NCI-H2196 treated with DMSO at 0.1 percent for 48 hours (cell line): ENCODE measurements around the gene CERS6.

ENCODE experiments used
- DNase-seq: peaks from one replicate; lab custom pipeline; 2025; ENCODE audit not compliant: unreplicated experiment; lab: John Stamatoyannopoulos, UW

CERS6 gene

DNA sequence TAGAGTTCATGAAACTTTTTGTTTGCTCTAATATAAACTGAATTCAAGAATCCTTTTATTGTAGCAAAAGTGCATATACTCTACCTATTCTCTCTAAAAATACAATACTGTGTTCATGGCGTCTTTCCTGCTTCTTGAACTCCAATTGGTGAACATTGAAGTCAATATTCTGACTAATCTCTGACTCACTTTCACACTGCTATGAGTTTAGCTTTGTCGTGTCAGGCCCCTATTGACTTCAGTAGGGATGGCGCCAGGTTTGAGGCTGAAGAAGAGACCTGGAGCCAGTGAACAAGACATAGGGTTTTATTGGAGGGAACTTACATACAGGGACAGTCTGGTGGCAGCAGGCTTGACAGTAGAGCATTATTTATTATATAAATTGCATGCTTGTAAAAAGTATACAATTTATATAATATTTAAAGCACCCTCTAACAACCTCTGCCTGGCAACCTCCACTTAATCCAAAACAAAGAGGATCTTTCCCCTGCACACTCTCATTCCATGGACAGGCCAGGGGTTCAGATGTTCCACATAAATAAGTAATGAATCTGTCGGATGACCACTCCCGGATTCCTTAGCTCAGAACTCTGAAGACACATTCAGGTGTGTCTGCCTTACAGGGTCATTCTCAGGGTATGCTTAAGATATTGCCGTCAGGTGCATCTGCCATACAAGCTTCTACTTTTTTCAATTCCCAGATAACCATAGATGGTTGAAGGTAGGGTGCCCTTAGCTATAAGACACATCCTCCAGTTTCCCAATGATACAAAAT is 141.0 kb downstream of the CERS6 start:
- no peak for DNase-seq

DNA sequence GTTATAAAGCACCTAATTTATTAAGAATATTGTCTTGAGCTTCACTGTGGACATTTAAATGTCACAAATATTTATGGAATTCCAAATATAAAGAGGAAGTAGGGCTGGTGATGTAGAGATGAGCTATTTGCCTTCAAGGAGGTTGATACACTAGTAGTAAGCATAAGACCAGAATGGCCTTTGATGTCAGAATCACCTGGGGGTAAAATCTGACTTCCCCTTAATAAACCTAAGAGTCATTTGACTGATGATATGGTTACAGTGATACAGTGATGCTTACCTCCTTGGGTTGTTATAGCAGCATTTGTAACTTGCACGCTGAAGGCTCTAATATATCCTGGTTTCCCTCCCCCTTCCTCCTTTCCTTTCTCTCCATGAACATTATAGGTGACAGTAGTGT is 143.7 kb downstream of the CERS6 start:
- DNase-seq = no peak

GRCh38 chr2:168600949-168601348 is 144.9 kb downstream of the CERS6 start:
- no peak for DNase-seq

GRCh38 chr2:168601741-168602140 is 145.7 kb downstream of the CERS6 start:
- DNase-seq = no peak

GRCh38 chr2:168602379-168602778 is 146.3 kb downstream of the CERS6 start:
- DNase-seq = no peak

- no peak for DNase-seq
These were observed 146.9 kb downstream of the CERS6 start for GRCh38 chr2:168602846-168603401.

- no peak for DNase-seq
These were observed 147.4 kb downstream of the CERS6 start for GRCh38 chr2:168603439-168603961.

DNA sequence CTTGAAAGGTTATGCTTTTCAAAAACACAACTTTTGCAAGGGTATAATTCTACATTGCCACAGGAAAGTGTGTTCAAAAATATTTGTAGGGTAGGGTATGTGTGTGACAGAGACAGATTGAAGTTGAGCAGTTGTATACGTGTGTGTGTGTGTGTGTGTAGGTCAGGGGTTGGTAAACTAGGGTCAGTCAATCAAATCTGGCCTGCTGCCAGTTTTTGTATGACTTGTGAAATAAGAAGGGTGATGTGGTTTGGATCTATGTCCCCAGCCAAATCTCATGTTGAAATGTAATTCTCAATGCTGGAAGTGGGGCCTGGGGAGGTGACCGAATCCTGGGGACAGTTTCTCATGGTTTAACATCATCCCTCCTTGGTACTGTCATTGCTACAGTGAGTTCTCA is 148.2 kb downstream of the CERS6 start:
- DNase-seq = no peak

DNA sequence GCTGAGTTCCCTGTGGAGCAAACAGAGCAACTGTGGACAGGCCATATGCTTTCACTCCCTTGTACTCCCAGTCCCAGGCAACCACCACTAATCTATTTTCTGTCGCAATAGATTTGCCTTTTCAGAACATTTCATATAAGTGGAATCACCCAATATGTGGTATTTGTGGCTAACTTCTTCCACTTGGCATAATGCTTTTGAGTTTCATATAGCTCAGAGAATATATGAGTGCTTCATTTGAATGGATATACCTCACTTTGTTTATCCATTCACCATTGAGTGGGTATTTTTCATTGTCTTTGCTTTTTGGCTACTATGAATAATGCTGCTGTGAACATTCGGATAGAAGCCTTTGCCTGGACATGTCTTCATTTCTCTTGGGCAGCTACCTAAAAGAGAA is 151.9 kb downstream of the CERS6 start:
- DNase-seq = no peak

DNA sequence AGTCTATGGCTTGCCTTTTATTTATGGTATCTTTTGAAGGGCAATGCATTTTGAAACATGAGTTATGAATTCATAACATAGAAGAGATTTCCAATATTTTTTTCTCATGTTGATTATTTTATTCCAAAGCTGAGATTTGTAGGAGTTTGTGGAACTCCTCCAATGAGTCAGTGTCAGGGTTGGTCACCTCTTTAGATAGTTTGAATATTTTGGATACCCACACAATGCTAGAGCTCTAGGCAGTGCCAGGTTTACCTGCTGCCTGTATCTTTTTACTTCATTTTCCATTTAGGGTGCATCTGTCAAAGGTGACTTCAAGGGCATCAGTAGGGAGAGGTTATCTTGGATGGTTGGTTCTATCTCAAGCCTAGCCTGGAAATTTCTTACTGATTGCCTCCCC is 152.7 kb downstream of the CERS6 start:
- no peak for DNase-seq

DNA sequence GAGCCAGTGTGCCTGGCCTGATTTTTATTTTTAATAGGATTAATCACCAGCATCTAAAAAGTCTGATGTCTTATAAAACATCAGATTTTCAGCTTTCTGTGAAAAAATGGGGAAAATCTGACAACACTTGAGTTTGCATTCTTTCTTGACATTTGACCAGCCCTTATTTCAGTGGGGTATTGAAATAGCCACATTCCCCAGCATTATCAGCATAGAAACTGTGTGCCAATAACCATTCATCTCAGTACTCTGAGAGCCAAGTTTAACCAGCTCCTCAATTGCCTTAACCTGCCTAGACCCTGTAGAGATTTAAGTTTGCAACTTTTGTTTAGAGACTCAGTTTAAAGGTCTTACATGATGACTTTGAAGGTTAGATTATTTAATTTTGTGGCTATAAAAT is 155.0 kb downstream of the CERS6 start:
- DNase-seq = no peak

GRCh38 chr2:168611896-168612650 is 156.0 kb downstream of the CERS6 start:
- DNase-seq = no peak

DNA sequence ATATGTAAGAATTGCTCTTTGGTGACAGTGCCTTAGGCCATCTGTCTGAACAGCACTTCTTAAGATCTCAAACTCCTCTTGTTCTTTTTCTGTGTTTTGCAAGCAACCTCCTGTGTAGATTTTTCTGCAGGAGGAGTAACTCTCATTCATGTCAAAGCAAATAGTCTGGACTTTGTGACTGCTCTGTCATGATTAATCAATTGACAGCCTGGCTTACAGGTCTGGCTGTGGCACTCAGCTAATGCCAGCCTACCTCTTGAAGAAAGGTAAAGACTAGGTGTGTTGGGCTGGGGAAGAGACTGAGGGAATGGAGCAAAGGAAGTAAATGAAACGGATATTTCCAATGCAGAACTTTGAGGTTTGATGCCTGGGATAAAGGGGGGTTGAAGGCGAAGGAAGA is 156.6 kb downstream of the CERS6 start:
- no peak for DNase-seq

DNA sequence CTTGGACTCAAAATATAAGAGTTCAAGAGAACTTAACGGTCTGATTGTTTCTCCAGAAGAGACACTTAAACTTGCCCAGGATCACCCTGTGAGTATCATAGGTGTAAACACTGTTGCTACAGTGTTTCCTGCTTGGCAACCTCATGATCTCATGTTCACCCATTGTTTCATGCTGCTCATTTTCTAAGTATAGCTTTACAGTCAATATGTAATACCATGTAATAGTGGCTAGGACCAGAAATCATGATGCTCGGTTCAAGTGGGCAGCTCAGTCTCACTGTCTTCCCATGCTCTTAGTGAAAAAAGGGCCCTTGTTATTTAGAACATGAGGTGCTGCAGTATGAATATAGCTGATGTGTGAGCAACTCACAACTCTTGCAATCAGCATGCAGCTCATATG is 157.5 kb downstream of the CERS6 start:
- DNase-seq = no peak

- no peak for DNase-seq
These were observed 158.3 kb downstream of the CERS6 start for GRCh38 chr2:168614172-168615018.

- DNase-seq = no peak
These were observed 164.5 kb downstream of the CERS6 start for GRCh38 chr2:168620554-168620953.

DNA sequence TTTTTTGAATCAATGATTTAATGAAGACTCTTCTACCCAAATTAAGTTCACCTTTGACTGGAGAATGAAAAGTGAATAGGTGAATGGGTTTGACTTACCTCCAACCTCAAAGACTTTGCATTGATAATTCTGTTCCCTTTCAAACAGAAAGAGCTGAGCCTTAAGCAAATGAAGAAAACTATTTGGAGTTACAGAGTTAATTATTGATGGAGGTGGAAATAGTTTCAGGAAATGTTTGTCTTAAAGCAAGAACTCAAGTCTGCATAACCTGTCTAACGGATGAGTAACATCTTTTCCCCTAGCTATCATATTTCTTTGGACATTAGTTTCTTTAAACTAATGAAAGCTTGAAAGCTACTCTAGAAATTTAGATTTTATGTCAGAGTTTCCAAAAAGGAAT is 166.5 kb downstream of the CERS6 start:
- DNase-seq = no peak

GRCh38 chr2:168624028-168624427 is 168.0 kb downstream of the CERS6 start:
- DNase-seq = no peak

DNA sequence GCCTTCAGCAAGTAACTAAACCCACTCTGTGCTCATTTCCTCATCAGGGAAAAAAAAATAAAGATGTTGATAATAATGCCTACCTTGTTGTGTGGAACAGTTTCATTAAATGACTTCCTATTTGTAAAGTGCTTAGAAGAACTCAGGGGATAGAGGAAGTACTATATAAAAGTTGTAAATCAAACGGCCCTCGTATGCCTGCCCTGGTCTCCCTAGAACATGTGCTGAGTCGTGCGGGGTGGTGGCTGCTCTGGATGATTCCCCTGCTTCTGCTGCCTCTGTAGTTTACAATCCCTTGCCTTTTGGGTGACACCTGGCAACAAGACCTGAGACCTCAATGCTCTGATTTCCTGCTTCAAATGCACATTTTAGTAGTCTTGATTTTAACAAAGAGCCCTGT is 170.0 kb downstream of the CERS6 start:
- DNase-seq = no peak

DNA sequence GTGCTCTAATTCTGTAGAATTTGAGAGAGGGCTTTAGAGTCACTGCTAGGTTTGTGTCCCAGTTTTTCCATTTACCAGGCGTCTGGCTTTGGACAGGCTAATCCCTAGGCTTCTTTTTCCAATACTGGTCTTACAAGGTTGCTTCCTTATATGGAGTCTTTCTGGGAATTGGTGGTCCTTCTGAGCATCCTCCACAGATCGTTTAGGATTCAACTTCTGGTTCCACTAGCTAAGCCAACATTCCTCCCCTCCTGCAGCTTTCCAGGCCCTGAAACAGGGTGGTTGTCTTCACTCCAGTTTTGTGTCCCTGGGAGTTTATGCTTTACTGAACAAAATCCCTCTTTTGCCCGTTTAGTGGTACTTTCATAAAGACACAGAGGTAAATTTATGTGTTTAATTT is 170.6 kb downstream of the CERS6 start:
- no peak for DNase-seq

- DNase-seq = no peak
These were observed 176.6 kb downstream of the CERS6 start for GRCh38 chr2:168632709-168633121.
